ENCODE measurements around the gene DOCK7.
"Not testable (repeated sequence)": the region's sequence is repeated elsewhere in the genome, so short reads cannot be mapped to it uniquely, and the experiment has no call there.

Gene DOCK7

GRCh38 chr1:62687903-62688686 is at the start of gene DOCK7:
Gene DOCK7, minus strand, starts transcription at chr1:62688386. Its CDS starts 122 bp downstream, at chr1:62688264.
- no peak for FAIRE-seq

- no peak for FAIRE-seq
Measured at GRCh38 chr1:62735491-62736171, 47.4 kb upstream of the DOCK7 start.

GRCh38 chr1:62732331-62732730 is 44.1 kb upstream of the DOCK7 start:
- FAIRE-seq: no peak

GRCh38 chr1:62728963-62729362 is 40.8 kb upstream of the DOCK7 start:
- no peak for FAIRE-seq

GRCh38 chr1:62727656-62728407 is 39.6 kb upstream of the DOCK7 start:
- FAIRE-seq: no peak

GRCh38 chr1:62726011-62726442 is 37.8 kb upstream of the DOCK7 start:
- FAIRE-seq: peak; percentile 82

- no peak for FAIRE-seq
Measured at GRCh38 chr1:62725255-62725654, 37.1 kb upstream of the DOCK7 start.

GRCh38 chr1:62724430-62724829 is 36.2 kb upstream of the DOCK7 start:
- no peak for FAIRE-seq

GRCh38 chr1:62723883-62724282 is 35.7 kb upstream of the DOCK7 start:
- no peak for FAIRE-seq

- FAIRE-seq: no peak
Measured at GRCh38 chr1:62722796-62723195, 34.6 kb upstream of the DOCK7 start.

GRCh38 chr1:62720946-62721554 is 32.9 kb upstream of the DOCK7 start:
- no peak for FAIRE-seq

GRCh38 chr1:62718400-62718799 is 30.2 kb upstream of the DOCK7 start:
- FAIRE-seq: not testable (repeated sequence)

- no peak for FAIRE-seq
Measured at GRCh38 chr1:62717483-62717882, 29.3 kb upstream of the DOCK7 start.

GRCh38 chr1:62716397-62716796 is 28.2 kb upstream of the DOCK7 start:
- no peak for FAIRE-seq

GRCh38 chr1:62712336-62713243 is 24.4 kb upstream of the DOCK7 start:
- no peak for FAIRE-seq

- no peak for FAIRE-seq
Measured at GRCh38 chr1:62707744-62708120, 19.5 kb upstream of the DOCK7 start.

- FAIRE-seq: no peak
Measured at GRCh38 chr1:62706985-62707743, 19.0 kb upstream of the DOCK7 start.

- not testable (repeated sequence) for FAIRE-seq
Measured at GRCh38 chr1:62698161-62698560, 10.0 kb upstream of the DOCK7 start.

- not testable (repeated sequence) for FAIRE-seq
Measured at GRCh38 chr1:62694479-62694878, 6.3 kb upstream of the DOCK7 start.

- FAIRE-seq: no peak
Measured at GRCh38 chr1:62693123-62693522, 4.9 kb upstream of the DOCK7 start.

Data from colon (tissue), 2 donors.